Measurements from ENCODE around the gene CLEC1A. TPM values are rescaled to one million over a fixed set of nuclear protein-coding genes. Genes with fewer than 3 reads are reported as not detected.

CLEC1A gene
- total and polyA plus RNA-seq, 2 of the 13 experiments (the other 11 are each of a cell fraction or from before 2014, with no cell fraction given): not detected

DNA sequence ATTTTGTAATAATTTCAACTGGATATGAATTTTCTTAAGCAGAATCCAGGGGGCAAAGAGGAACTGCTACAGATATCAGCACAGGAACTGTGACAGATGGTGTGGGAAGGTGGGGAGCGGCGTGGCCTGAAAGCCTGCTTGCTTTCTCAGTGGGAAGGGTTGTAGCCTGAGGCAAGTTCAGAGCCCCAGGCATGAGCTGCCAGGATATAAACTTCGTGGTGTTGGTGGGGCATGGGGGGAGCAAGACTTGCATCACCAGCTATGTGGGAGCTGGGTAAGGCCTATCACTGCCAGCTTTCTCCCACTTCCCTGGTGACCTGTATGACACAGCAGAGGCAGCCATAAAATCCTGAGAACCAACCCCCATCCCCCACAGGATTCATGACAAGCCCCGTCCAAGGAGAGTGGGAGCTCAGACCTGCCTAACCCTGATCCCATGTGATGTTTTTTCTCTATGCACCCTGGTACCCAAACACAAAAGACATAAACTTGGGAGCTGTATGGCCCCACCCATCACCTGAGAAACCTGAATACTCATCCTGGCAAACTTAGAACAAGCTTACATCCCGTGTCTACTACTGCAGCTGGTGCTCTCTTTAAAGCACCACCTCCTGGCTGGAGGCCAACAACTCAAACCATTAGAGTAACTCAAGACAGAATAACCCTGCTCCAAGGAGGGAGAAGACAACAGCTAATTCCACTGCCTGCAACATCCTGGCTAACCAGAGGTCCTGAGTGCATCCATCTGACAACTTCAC is 16.5 kb downstream of the CLEC1A start:
- POLR2A ChIA-PET: no interaction called here
- no peak overlapping the region for H3K4me3 ChIP-seq (replicated peaks in 1 of 3; ENCODE audit: insufficient read depth in 1 of 3, low read depth in 2 of 3, low read length in 3 of 3)
- no peak for DNase-seq (ENCODE audit: low spot score)
- TF ChIP-seq NKX3-1 (CRISPR knock-in tag; IDR thresholded peaks at IDR 0.05): no peak
- no peak for TF ChIP-seq ATF5 (CRISPR knock-in tag; IDR thresholded peaks at IDR 0.05; ENCODE audit: low read depth)
- no peak for TF ChIP-seq ZNF572 (CRISPR knock-in tag; IDR thresholded peaks at IDR 0.05)
- TF ChIP-seq ZNF251 (CRISPR knock-in tag; IDR thresholded peaks at IDR 0.05): no peak
- TF ChIP-seq MEF2D (CRISPR knock-in tag; IDR thresholded peaks at IDR 0.05): no peak
- no peak for TF ChIP-seq POLR2A (IDR thresholded peaks at IDR 0.05; ENCODE audit: insufficient read depth in 1 of 2, low read depth in 2 of 2, low read length in 2 of 2)
- no peak for TF ChIP-seq ZNF615 (CRISPR knock-in tag; IDR thresholded peaks at IDR 0.05; ENCODE audit: borderline replicate concordance)
- no peak for TF ChIP-seq ZNF205 (CRISPR knock-in tag; IDR thresholded peaks at IDR 0.05)
- TF ChIP-seq, protein P1, sequence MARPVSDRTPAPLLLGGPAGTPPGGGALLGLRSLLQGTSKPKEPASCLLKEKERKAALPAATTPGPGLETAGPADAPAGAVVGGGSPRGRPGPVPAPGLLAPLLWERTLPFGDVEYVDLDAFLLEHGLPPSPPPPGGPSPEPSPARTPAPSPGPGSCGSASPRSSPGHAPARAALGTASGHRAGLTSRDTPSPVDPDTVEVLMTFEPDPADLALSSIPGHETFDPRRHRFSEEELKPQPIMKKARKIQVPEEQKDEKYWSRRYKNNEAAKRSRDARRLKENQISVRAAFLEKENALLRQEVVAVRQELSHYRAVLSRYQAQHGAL (CRISPR knock-in tag; IDR thresholded peaks at IDR 0.05; ENCODE audit: not compliant biosample characterization): no peak
- no peak for TF ChIP-seq CREBL2 (CRISPR knock-in tag; IDR thresholded peaks at IDR 0.05; ENCODE audit: borderline replicate concordance)
- no peak for TF ChIP-seq SP2 (CRISPR knock-in tag; IDR thresholded peaks at IDR 0.05)
- no peak for TF ChIP-seq SP4 (CRISPR knock-in tag; IDR thresholded peaks at IDR 0.05)
- TF ChIP-seq ARNT2 (CRISPR knock-in tag; IDR thresholded peaks at IDR 0.05; ENCODE audit: low read depth): no peak
- TF ChIP-seq SMAD3 (CRISPR knock-in tag; IDR thresholded peaks at IDR 0.05): no peak
- no peak for TF ChIP-seq ETV5 (CRISPR knock-in tag; IDR thresholded peaks at IDR 0.05; ENCODE audit: borderline replicate concordance)
- TF ChIP-seq NFE2L2 (IDR thresholded peaks at IDR 0.05; ENCODE audit: low read length): no peak
- no peak for TF ChIP-seq SMYD3 (CRISPR knock-in tag; IDR thresholded peaks at IDR 0.05)
- TF ChIP-seq ETV6 (CRISPR knock-in tag; conservative IDR thresholded peaks at IDR 0.05): no peak
- no peak for TF ChIP-seq ZNF549 (CRISPR knock-in tag; IDR thresholded peaks at IDR 0.05)
- no peaks in the 10 kb centered on the region for H3K9me3 ChIP-seq (ENCODE audit: low read length)
- no peak for ATAC-seq
- in situ Hi-C loops (cut with HindIII; ENCODE audit: extremely low pct_ligation_motif_present, low pct_unique_long_range_greater_than_20kb): no loop called here
- CTCF ChIA-PET (ENCODE audit: low intra/inter-chr PET ratio, low total read pairs): no interaction called here
- no TSS peak for BruUV-seq (replicated peaks)
- intact Hi-C loops (cut with micrococcal nuclease; ENCODE audit: unreplicated experiment): no loop called here
- no peak overlapping the region for H3K4me2 ChIP-seq (ENCODE audit: low read depth, low read length)
- H3K9ac ChIP-seq (ENCODE audit: insufficient read depth, low read depth, low read length): no peak overlapping the region
- H3K36me3 ChIP-seq (replicated peaks in 1 of 2; ENCODE audit: control insufficient read depth in 1 of 2, insufficient read depth in 2 of 2, low read length in 2 of 2): no peaks in the 10 kb centered on the region
- H2AFZ ChIP-seq (ENCODE audit: low read length): no peak overlapping the region
- no peaks in the 10 kb centered on the region for H4K20me1 ChIP-seq (ENCODE audit: insufficient read depth, low read length)
- 17% methylated on average over 5 of the region's 5 CpGs for WGBS (ENCODE audit: low lambda C conversion rate)
- no peaks in the 10 kb centered on the region for H3K27me3 ChIP-seq (ENCODE audit: control insufficient read depth in 1 of 2, insufficient read depth in 2 of 2, low read length in 2 of 2)
- H3K79me2 ChIP-seq (ENCODE audit: insufficient read depth, low read length): no peaks in the 10 kb centered on the region
- H3K4me1 ChIP-seq (ENCODE audit: insufficient read depth, low read length): no peaks in the 10 kb centered on the region
- no peak for FAIRE-seq
- no peak overlapping the region for H3K27ac ChIP-seq (ENCODE audit: extremely low read length, insufficient read depth, low read length)
